ENCODE measurements around the gene CD22. TPM values are rescaled to one million over a fixed set of nuclear protein-coding genes. Genes with fewer than 3 reads are reported as not detected.

CD22 gene
- total and polyA plus RNA-seq, 2 of the 4 experiments (the other 2 are of a cell fraction) = 0.18 to 0.22 TPM

DNA sequence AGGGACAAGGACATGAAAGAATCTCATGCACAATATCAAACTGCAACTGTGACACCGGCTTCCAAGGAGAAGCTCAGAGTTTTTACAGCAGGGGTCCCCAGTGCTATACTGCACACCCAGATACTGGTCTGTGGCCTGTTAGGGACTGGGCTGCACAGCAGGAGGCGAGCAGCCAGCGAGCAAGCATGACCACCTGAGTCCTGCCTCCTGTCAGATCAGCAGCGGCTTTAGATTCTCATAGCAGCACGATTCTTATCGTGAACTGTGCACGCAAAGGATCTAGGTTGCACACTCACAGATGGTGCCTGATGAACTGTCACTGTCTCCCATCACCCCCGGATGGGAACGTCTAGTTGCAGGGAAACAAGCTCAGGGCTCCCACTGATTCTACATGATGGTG is 13.1 kb upstream of the CD22 start:
- Histone ChIP-seq H2BK5ac (ENCODE audit: low read depth, low read length, poor library complexity, severe bottlenecking) (no peak overlapping the region), H2BK20ac (ENCODE audit: low read depth, low read length) (no peak overlapping the region), H3K9me1 (ENCODE audit: insufficient read depth, low read length) (0 out of 2 replicates have a peak, but pooled peaks cover 5% of the 10 kb centered on the region), H3K56ac (ENCODE audit: extremely low read depth, insufficient read depth, low read length) (no peak overlapping the region), H3K36me3 (ENCODE audit: control insufficient read depth, insufficient read depth, low read length) (no peaks in the 10 kb centered on the region), H3K27ac (ENCODE audit: insufficient read depth, low read length) (no peak overlapping the region), H4K91ac (ENCODE audit: insufficient read depth, low read depth, low read length) (no peak overlapping the region), H3K4ac (ENCODE audit: low read depth, low read length) (no peak overlapping the region), H4K5ac (ENCODE audit: low read depth, low read length) (no peak overlapping the region), H2BK15ac (ENCODE audit: low read depth, low read length) (no peak overlapping the region), H3K23ac (ENCODE audit: low read depth, low read length) (no peak overlapping the region), H4K20me1 (ENCODE audit: insufficient read depth, low read length) (no peaks in the 10 kb centered on the region), H3K4me3 (ENCODE audit: insufficient read depth, low read depth, low read length) (no peak overlapping the region), H3K9me3 (ENCODE audit: control insufficient read depth, insufficient read depth, low read length) (no peaks in the 10 kb centered on the region), H3K18ac (ENCODE audit: low read depth, low read length) (no peak overlapping the region), H3K14ac (replicated peaks; ENCODE audit: low read depth, low read length) (no peak overlapping the region), H2AK5ac (ENCODE audit: low read depth, low read length) (no peak overlapping the region), H3K27me3 (ENCODE audit: control insufficient read depth, insufficient read depth, low read length) (no peaks in the 10 kb centered on the region; the same call in 1 of the 2 replicates), H3K4me1 (ENCODE audit: control insufficient read depth, insufficient read depth, low read length) (peaks cover 5% of the 10 kb centered on the region), H2AFZ (replicated peaks; ENCODE audit: low read length, poor library complexity) (peak overlapping the region; percentile 32), H3K4me2 (ENCODE audit: low read depth, low read length) (no peak overlapping the region), H4K8ac (ENCODE audit: low read depth in 2 of 2, low read length in 2 of 2) (no peak overlapping the region), H3K9ac (ENCODE audit: low read depth, low read length) (no peak overlapping the region), H2AK9ac (replicated peaks; ENCODE audit: low read depth, low read length, poor library complexity) (no peak overlapping the region), H3K79me1 (ENCODE audit: low read depth in 1 of 2, low read length in 2 of 2) (no peaks in the 10 kb centered on the region), H2BK120ac (ENCODE audit: low read depth, low read length) (no peak overlapping the region)
- ChIA-PET POLR2A (ENCODE audit: unreplicated experiment) (no interaction called here), CTCF (interaction anchor here (0.6 kb wide), 1 partner anchor 17 kb away, joined by 3 read pairs; no protein-coding TSS in a partner anchor)
- in situ Hi-C loops (cut with MboI; ENCODE audit: low sequenced_read_pairs) (no loop called here), dilution Hi-C loops (cut with HindIII; ENCODE audit: low sequenced_read_pairs, unreplicated experiment) (no loop called here), intact Hi-C loops (cut with micrococcal nuclease) (no loop called here)
- no peak for ATAC-seq (ENCODE audit: low read depth)
- no peak for DNase-seq
- no TSS peak for BruUV-seq (replicated peaks)
- WGBS, 2 experiments (ENCODE audit: extremely low coverage in 2 of 2, insufficient read length in 1 of 2) = 23% methylated on average over 6 of the region's 9 CpGs; no CpG with 5 or more reads in 1 of the 2 experiments
- no peak for TF ChIP-seq CEBPB (IDR thresholded peaks at IDR 0.05; ENCODE audit: low read depth, low read length)
- TF ChIP-seq NFE2L2 (IDR thresholded peaks at IDR 0.05; ENCODE audit: low read depth, low read length) = no peak
- no peak for TF ChIP-seq MAFK (IDR thresholded peaks at IDR 0.05; ENCODE audit: low read depth, low read length)
- TF ChIP-seq FOS (IDR thresholded peaks at IDR 0.05; ENCODE audit: low read depth, low read length) = no peak
- TF ChIP-seq SMC3 (IDR thresholded peaks at IDR 0.05; ENCODE audit: low read depth, low read length) = no peak
- no peak for TF ChIP-seq RCOR1 (IDR thresholded peaks at IDR 0.05; ENCODE audit: insufficient replicate concordance, low read length)
- TF ChIP-seq RFX5 (IDR thresholded peaks at IDR 0.05; ENCODE audit: low read depth, low read length) = no peak
- TF ChIP-seq RAD21 (IDR thresholded peaks at IDR 0.05; ENCODE audit: low read length) = no peak
- no peak for TF ChIP-seq CTCF (conservative IDR thresholded peaks at IDR 0.05; ENCODE audit: low read depth, low read length)
- TF ChIP-seq MXI1 (IDR thresholded peaks at IDR 0.05; ENCODE audit: borderline replicate concordance, low read depth, low read length) = no peak
- TF ChIP-seq, protein P1, sequence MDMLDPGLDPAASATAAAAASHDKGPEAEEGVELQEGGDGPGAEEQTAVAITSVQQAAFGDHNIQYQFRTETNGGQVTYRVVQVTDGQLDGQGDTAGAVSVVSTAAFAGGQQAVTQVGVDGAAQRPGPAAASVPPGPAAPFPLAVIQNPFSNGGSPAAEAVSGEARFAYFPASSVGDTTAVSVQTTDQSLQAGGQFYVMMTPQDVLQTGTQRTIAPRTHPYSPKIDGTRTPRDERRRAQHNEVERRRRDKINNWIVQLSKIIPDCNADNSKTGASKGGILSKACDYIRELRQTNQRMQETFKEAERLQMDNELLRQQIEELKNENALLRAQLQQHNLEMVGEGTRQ (IDR thresholded peaks at IDR 0.05; ENCODE audit: low read depth, low read length) = no peak
- no peak for TF ChIP-seq CHD1 (IDR thresholded peaks at IDR 0.05; ENCODE audit: low read depth, low read length)
- no peak for TF ChIP-seq POLR2A (IDR thresholded peaks at IDR 0.05; ENCODE audit: low read depth, low read length)
- no peak for TF ChIP-seq MAZ (IDR thresholded peaks at IDR 0.05; ENCODE audit: borderline replicate concordance, low read depth, low read length)
- TF ChIP-seq, protein P2, sequence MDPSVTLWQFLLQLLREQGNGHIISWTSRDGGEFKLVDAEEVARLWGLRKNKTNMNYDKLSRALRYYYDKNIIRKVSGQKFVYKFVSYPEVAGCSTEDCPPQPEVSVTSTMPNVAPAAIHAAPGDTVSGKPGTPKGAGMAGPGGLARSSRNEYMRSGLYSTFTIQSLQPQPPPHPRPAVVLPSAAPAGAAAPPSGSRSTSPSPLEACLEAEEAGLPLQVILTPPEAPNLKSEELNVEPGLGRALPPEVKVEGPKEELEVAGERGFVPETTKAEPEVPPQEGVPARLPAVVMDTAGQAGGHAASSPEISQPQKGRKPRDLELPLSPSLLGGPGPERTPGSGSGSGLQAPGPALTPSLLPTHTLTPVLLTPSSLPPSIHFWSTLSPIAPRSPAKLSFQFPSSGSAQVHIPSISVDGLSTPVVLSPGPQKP (IDR thresholded peaks at IDR 0.05; ENCODE audit: borderline replicate concordance, low read depth, low read length) = no peak
- no peak for TF ChIP-seq BHLHE40 (IDR thresholded peaks at IDR 0.05; ENCODE audit: low read depth, low read length)

Measured in IMR-90 (cell line).